H9 (cell line): ENCODE data around the gene NNT. TPM values are rescaled to one million over a fixed set of nuclear protein-coding genes. Genes with fewer than 3 reads are reported as not detected.

ENCODE experiments used
- DNase-seq: peaks from one replicate; pipeline ENCODE4 v3.0.0-alpha.2; 2017
- H2AFZ ChIP-seq: one replicate; pipeline ENCODE4 v1.6.1; 2013; ENCODE audit warnings: mild to moderate bottlenecking, low read length, control low read depth, moderate library complexity
- H2AK5ac ChIP-seq: 2 replicates; pipeline ENCODE4 v1.6.1; 2013; ENCODE audit warnings: low read length, control low read depth, mixed read lengths; ENCODE audit not compliant: insufficient read length
- H2BK120ac ChIP-seq: one replicate; pipeline ENCODE4 v1.6.1; 2013; ENCODE audit warnings: low read depth, mild to moderate bottlenecking, low read length, control low read depth, inconsistent platforms; ENCODE audit not compliant: poor library complexity, severe bottlenecking
- H2BK12ac ChIP-seq: 2 replicates; pipeline ENCODE4 v1.6.1; 2013; ENCODE audit warnings: low read length, control low read depth, mixed read lengths, low read depth; ENCODE audit not compliant: insufficient read length
- H2BK15ac ChIP-seq: 2 replicates; pipeline ENCODE4 v1.6.1; 2013; ENCODE audit warnings: low read depth, low read length, control low read depth
- H2BK20ac ChIP-seq: one replicate; pipeline ENCODE4 v1.6.1; 2013; ENCODE audit warnings: low read depth, mild to moderate bottlenecking, low read length, control low read depth, inconsistent platforms; ENCODE audit not compliant: poor library complexity, severe bottlenecking
- H2BK5ac ChIP-seq: 2 replicates; pipeline ENCODE4 v1.6.1; 2013; ENCODE audit warnings: low read length, control low read depth, mixed read lengths; ENCODE audit not compliant: insufficient read length
- H3K14ac ChIP-seq: 2 replicates; pipeline ENCODE4 v1.6.1; 2013; ENCODE audit warnings: low read length, control low read depth; ENCODE audit not compliant: insufficient read depth
- H3K18ac ChIP-seq: 2 replicates; pipeline ENCODE4 v1.6.1; 2013; ENCODE audit warnings: low read depth, mild to moderate bottlenecking, mixed read lengths, low read length, control low read depth; ENCODE audit not compliant: insufficient read length
- H3K23ac ChIP-seq: 2 replicates; pipeline ENCODE4 v1.6.1; 2013; ENCODE audit warnings: low read length, control low read depth, mixed read lengths, low read depth; ENCODE audit not compliant: insufficient read length
- H3K23me2 ChIP-seq: 2 replicates; pipeline ENCODE4 v1.6.1; 2013; ENCODE audit warnings: low read depth, mild to moderate bottlenecking, mixed read lengths, low read length, control low read depth; ENCODE audit not compliant: insufficient read length, poor library complexity, severe bottlenecking
- H3K27ac ChIP-seq: 2 replicates; pipeline ENCODE4 v1.5.1; 2013; ENCODE audit warnings: low read length, control low read depth, mixed read lengths, low read depth; ENCODE audit not compliant: insufficient read length
- H3K27me3 ChIP-seq: 2 replicates; pipeline ENCODE4 v1.6.1; 2013; ENCODE audit warnings: low read length, control low read depth, inconsistent platforms; ENCODE audit not compliant: insufficient read depth
- H3K4ac ChIP-seq: 2 replicates; pipeline ENCODE4 v1.6.1; 2013; ENCODE audit warnings: low read depth, mild to moderate bottlenecking, control low read depth, inconsistent platforms, low read length, moderate library complexity
- H3K4me1 ChIP-seq: 2 replicates; pipeline ENCODE4 v1.6.1; 2013; ENCODE audit warnings: low read length, control low read depth, inconsistent platforms; ENCODE audit not compliant: insufficient read depth
- H3K4me2 ChIP-seq: 2 replicates; pipeline ENCODE4 v1.6.1; 2013; ENCODE audit warnings: low read length, control low read depth, mixed read lengths; ENCODE audit not compliant: insufficient read length, insufficient read depth
- H3K56ac ChIP-seq: 2 replicates; pipeline ENCODE4 v1.6.1; 2013; ENCODE audit warnings: low read depth, mild to moderate bottlenecking, mixed read lengths, low read length, control low read depth; ENCODE audit not compliant: insufficient read length
- H3K79me1 ChIP-seq: 2 replicates; pipeline ENCODE4 v1.6.1; 2013; ENCODE audit warnings: low read depth, mild to moderate bottlenecking, moderate library complexity, low read length, control low read depth, inconsistent platforms; ENCODE audit not compliant: insufficient read depth, poor library complexity, severe bottlenecking
- H3K79me2 ChIP-seq: 2 replicates; pipeline ENCODE4 v1.6.1; 2013; ENCODE audit warnings: low read length, control low read depth, inconsistent platforms; ENCODE audit not compliant: insufficient read depth
- H3K9ac ChIP-seq: 2 replicates; pipeline ENCODE4 v1.6.1; 2013; ENCODE audit warnings: low read length, control low read depth, mixed read lengths; ENCODE audit not compliant: insufficient read length; ENCODE audit errors: extremely low read depth
- H3K9me3 ChIP-seq: one replicate; pipeline ENCODE4 v1.6.1; 2013; ENCODE audit warnings: low read depth, low read length, inconsistent platforms; ENCODE audit not compliant: control insufficient read depth
- H3T11ph ChIP-seq: one replicate; pipeline ENCODE4 v1.6.1; 2013; ENCODE audit warnings: mild to moderate bottlenecking, low read length, control low read depth, inconsistent platforms
- H4K20me1 ChIP-seq: one replicate; pipeline ENCODE4 v1.6.1; 2013; ENCODE audit not compliant: control insufficient read depth, insufficient read length, insufficient read depth
- H4K5ac ChIP-seq: 2 replicates; pipeline ENCODE4 v1.6.1; 2013; ENCODE audit warnings: low read depth, mild to moderate bottlenecking, mixed read lengths, low read length, control low read depth; ENCODE audit not compliant: insufficient read length
- H4K8ac ChIP-seq: replicated peaks from 2 replicates; pipeline ENCODE4 v1.6.1; 2013; ENCODE audit warnings: low read length, control low read depth, mixed read lengths, low read depth; ENCODE audit not compliant: insufficient read length
- H4K91ac ChIP-seq: 2 replicates; pipeline ENCODE4 v1.6.1; 2013; ENCODE audit warnings: low read depth, mild to moderate bottlenecking, moderate library complexity, mixed read lengths, low read length, control low read depth; ENCODE audit not compliant: insufficient read length
- H3K27ac Mint-ChIP-seq, 3 experiments: 2 replicates in 2 of 3; 3 replicates in 1 of 3; pipeline ENCODE4 v1.8.0; 2020 to 2021; ENCODE audit warnings: mixed read lengths in 3 of 3, mild to moderate bottlenecking in 1 of 3, moderate library complexity in 1 of 3
- H3K27me3 Mint-ChIP-seq: 2 replicates; pipeline ENCODE4 v1.8.0; 2021; ENCODE audit warnings: low read depth, mild to moderate bottlenecking, moderate library complexity, mixed read lengths
- H3K36me3 Mint-ChIP-seq, 3 experiments: 2 replicates in 2 of 3; 3 replicates in 1 of 3; pipeline ENCODE4 v1.8.0; 2020 to 2021; ENCODE audit warnings: low read depth in 3 of 3, mixed read lengths in 3 of 3; ENCODE audit not compliant: insufficient read depth in 1 of 3
- H3K4me1 Mint-ChIP-seq, 2 experiments: 2 replicates each; pipeline ENCODE4 v1.8.0; 2020; ENCODE audit warnings: mixed read lengths in 2 of 2
- H3K4me3 Mint-ChIP-seq, 2 experiments: 2 replicates in 1 of 2; 3 replicates in 1 of 2; pipeline ENCODE4 v1.8.0; 2020 to 2021; ENCODE audit warnings: mild to moderate bottlenecking in 2 of 2, mixed read lengths in 2 of 2, moderate library complexity in 1 of 2
- H3K9me3 Mint-ChIP-seq, 2 experiments: 2 replicates in 1 of 2; 3 replicates in 1 of 2; pipeline ENCODE4 v1.8.0; 2020; ENCODE audit warnings: mild to moderate bottlenecking in 2 of 2, mixed read lengths in 2 of 2, moderate library complexity in 1 of 2
- WGBS: extraction: QIAGEN DNeasy Blood & Tissue Kit; methylation state at CpG from one replicate; pipeline ENCODE4 v1.1.7; 2013; ENCODE audit warnings: missing lambda C conversion rate, low lambda C conversion rate, mixed read lengths; ENCODE audit not compliant: insufficient read length; ENCODE audit errors: extremely low coverage; 5-methylcytosine and 5-hydroxymethylcytosine counted together
- total RNA-seq: library from RNA; stranded (reverse); gene quantifications from 2 replicates; pipeline ENCODE4 v1.2.1, GENCODE V29; 2021
- TF ChIP-seq, protein P1 (sequence below): fragments of 200-600 bp; sonication (generic); conservative IDR thresholded peaks from 3 replicates; pipeline ENCODE4 v1.8.0; 2021; ENCODE audit warnings: antibody characterized with exemption, mild to moderate bottlenecking

NNT gene
- total RNA-seq, 1 experiment from 2014 or later = 27.6 TPM

DNA sequence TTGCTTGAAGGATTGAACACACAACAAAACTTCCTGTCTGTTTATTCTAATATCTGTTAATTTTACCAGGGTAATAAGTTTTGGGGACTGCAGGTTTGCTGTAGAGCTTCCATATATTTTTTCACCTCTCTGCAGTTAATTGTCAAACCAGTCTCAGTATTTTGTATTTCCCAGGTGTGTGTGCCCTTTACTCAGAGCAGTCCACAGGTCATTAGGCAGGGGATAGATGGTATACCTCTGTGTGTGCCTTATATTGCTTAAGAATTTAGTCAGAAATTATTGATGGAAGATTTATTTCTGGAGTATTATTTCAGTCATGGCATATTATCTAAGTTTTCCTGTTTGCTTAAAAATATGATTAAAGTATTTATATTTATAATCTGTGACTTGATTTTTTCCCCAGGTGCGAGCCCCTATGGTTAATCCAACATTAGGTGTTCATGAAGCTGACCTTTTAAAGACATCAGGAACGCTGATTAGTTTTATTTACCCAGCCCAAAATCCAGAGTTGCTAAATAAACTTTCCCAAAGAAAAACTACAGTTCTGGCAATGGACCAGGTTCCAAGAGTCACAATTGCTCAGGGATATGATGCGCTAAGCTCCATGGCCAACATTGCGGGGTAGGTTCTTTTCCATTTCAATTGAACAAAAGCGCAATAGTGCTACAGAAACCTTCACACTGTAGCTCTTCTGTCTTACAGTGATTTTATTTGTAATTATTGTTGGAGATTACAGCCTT lies 12.6 kb downstream of the NNT start:
- Histone ChIP-seq H3K4me1 (no peaks in the 10 kb centered on the region), H3K4me2 (no peak overlapping the region), H3K79me2 (no peaks in the 10 kb centered on the region), H4K5ac (no peak overlapping the region), H3K27me3 (no peaks in the 10 kb centered on the region), H2AFZ (no peak overlapping the region), H2AK5ac (no peak overlapping the region), H3T11ph (no peak overlapping the region), H3K4ac (no peak overlapping the region), H3K18ac (no peak overlapping the region), H3K23ac (no peak overlapping the region), H3K9me3 (no peaks in the 10 kb centered on the region), H2BK20ac (no peak overlapping the region), H3K56ac (no peak overlapping the region), H2BK12ac (no peak overlapping the region), H3K79me1 (no peaks in the 10 kb centered on the region), H4K8ac (no peak overlapping the region), H2BK120ac (no peak overlapping the region), H4K20me1 (no peaks in the 10 kb centered on the region), H2BK5ac (no peak overlapping the region), H3K23me2 (no peaks in the 10 kb centered on the region), H4K91ac (no peak overlapping the region), H3K9ac (no peak overlapping the region), H3K14ac (no peak overlapping the region), H3K27ac (no peak overlapping the region), H2BK15ac (no peak overlapping the region)
- TF ChIP-seq, protein P1, sequence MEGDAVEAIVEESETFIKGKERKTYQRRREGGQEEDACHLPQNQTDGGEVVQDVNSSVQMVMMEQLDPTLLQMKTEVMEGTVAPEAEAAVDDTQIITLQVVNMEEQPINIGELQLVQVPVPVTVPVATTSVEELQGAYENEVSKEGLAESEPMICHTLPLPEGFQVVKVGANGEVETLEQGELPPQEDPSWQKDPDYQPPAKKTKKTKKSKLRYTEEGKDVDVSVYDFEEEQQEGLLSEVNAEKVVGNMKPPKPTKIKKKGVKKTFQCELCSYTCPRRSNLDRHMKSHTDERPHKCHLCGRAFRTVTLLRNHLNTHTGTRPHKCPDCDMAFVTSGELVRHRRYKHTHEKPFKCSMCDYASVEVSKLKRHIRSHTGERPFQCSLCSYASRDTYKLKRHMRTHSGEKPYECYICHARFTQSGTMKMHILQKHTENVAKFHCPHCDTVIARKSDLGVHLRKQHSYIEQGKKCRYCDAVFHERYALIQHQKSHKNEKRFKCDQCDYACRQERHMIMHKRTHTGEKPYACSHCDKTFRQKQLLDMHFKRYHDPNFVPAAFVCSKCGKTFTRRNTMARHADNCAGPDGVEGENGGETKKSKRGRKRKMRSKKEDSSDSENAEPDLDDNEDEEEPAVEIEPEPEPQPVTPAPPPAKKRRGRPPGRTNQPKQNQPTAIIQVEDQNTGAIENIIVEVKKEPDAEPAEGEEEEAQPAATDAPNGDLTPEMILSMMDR = no peak
- WGBS = no CpG with 5 or more reads among the region's 5 CpGs
- Mint-ChIP-seq H3K27ac (no peak overlapping the region; a peak in 1 of 7 replicates), H3K4me1 (no peaks in the 10 kb centered on the region; a peak in 1 of 4 replicates), H3K27me3 (no peaks in the 10 kb centered on the region), H3K9me3 (no peaks in the 10 kb centered on the region), H3K4me3 (no peak overlapping the region), H3K36me3 (peaks cover 3 to 12% (median 4%) of the 10 kb centered on the region in 3 experiments; a peak in 4 of 7 replicates)
- DNase-seq = no peak
